GM19328 (cell line): Measurements from ENCODE around the gene EMC6.
"Not testable (repeated sequence)": the region's sequence is repeated elsewhere in the genome, so short reads cannot be mapped to it uniquely, and the experiment has no call there.

Source experiments
- ATAC-seq: cut with Tn5 transposase; IDR thresholded peaks from one replicate; pipeline ENCODE4 v1.9.1; 2021; ENCODE audit warnings: mild to moderate bottlenecking, moderate library complexity; ENCODE audit not compliant: unreplicated experiment

The EMC6 gene

DNA sequence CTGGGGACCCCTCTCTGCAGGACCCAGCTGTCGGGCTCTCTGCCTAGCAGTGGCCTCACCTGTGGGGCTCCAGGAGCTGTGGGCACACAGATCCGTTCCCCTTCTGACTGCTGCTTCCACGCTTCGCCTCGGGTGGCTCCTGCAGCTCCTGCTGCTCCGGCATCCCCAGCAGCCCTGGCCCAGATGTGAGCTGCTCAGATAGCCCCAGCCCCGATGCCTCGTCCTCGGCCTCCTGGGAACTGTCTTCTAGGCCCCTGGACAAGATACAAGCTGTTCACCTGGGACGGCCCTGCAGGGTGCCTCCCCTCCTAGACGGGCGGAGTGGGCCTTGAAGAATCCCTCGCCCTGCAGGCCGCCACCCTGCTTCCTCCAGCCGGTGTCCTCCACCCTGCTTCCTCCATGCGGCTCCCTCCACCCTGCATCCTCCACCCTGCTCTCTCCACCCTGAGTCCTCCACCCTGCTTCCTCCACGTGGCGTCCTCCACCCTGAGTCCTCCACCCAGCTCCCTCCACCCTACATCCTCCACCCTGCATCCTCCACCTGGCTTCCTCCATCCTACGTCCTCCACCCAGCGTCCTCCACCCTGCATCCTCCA, 11.0 kb downstream of the EMC6 start:
- no peak for ATAC-seq

DNA sequence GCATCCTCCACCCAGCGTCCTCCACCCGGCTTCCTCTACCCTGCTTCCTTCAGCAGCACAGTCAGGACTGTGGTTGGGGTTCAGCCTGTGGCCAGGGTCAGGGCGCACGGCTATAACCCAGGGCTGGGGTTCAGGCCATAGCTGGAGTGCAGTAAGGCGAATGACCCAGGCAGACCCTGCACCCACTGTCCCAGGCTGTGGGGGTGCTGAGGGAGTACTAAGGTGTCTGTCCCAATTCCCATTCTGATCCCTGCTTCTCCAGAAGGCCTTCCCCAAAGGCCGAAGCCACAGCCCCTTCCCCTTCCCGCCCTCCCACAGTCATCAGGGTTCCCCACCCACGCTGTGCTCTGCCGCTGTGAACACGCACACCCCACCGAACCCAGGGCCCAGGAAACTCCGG, 12.4 kb downstream of the EMC6 start:
- ATAC-seq = no peak

DNA sequence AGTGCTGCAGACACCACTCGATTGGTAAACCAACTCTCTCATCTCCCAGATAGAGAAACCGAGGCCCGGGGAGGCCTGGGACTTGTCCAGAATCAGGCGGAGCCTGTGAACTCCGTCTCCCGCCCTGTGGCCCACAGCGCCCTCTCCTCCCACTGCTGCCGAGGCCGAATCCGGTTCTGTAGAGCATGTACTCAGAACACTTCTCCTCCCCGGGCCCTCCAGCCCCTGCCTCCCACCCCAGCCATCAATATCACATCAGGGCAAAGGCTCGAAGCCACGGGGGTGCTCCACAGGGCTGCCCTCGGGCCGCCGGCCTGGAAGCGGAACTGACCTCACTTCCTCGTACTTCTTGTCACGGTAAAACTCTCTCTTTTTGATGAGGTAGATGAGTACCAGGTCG, 13.0 kb downstream of the EMC6 start:
- no peak for ATAC-seq

DNA sequence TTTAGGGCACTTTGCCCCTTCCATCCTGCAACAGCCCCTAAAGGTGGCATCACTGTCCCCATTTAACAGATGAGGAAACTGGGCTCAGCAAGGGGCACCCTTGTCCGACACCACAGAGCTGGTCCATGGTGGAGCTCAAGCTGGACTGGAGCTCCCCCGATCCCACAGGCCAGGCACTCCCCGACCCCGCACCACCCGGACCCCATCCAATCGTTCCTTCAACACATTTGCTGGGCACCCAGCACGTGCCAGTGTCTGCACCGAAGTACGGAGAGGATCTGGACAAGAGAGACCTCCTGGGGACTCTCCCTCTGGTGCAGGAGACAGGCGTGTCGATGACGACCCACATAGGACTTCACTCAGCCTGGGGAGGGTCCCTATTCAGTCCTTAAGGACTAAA, 13.4 kb downstream of the EMC6 start:
- no peak for ATAC-seq

GRCh38 chr17:3683054-3683511, 14.5 kb downstream of the EMC6 start:
- ATAC-seq = no peak

- no peak for ATAC-seq
Observed at GRCh38 chr17:3685174-3685573, 16.6 kb downstream of the EMC6 start.

DNA sequence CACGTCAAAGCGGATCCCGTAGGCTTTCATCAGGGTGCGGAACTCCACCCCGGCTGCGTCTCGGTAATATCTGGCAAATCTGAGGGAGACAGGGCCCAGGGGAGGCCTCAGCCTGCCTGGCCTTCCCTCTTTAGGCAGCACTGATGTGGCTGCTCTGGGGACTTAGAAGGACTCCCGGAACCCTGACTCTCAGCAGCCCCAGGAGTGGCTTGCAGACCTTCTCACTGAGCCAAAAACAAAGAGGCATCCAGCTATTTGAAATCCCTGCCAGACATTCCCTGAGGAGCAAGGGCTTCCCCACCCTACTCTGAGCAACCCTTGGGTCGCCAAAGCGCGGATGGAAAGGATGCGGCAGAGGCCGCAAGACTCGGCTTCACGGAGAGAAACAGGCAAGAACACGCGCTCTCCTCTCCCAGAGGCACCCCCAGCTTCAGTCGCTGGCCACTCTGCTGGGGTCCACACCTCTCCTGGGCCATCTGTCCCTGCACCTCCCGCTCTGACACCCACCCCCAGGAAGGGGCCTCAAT, 19.5 kb downstream of the EMC6 start:
- no peak for ATAC-seq

- ATAC-seq = no peak
Observed at GRCh38 chr17:3688852-3689261, 20.2 kb downstream of the EMC6 start.

GRCh38 chr17:3689262-3690093, 20.9 kb downstream of the EMC6 start:
- no peak for ATAC-seq

DNA sequence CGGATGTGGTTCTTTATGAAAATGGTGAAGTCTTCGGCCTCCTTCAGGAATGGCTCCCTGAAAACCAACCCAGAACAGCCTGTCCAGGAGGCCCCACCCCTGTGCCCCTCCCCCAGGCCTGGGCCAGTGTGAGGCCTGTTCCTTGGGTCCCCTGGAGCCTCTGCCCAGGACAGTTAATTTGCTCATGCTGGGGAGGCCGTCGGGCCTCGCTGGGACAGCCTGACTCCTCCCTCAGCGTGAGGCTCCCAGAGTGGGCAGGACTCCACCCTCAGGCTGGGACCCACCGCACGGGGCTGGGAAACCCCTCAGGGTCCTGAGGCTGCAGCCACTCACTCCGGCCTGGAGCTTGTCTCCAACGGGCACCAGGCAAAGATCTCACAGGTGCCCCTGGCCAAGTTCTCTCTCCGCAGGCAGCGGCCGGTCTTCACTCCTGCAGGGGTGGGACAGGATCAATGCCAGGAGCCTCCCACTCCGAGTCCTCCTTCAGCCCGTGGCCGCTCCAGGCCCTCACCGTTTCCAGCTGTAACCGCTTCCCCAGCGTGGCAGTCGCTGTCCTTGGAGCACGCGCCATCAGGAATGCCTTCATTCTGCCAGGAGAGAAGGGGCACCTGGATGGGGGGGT, 21.6 kb downstream of the EMC6 start:
- ATAC-seq = no peak

DNA sequence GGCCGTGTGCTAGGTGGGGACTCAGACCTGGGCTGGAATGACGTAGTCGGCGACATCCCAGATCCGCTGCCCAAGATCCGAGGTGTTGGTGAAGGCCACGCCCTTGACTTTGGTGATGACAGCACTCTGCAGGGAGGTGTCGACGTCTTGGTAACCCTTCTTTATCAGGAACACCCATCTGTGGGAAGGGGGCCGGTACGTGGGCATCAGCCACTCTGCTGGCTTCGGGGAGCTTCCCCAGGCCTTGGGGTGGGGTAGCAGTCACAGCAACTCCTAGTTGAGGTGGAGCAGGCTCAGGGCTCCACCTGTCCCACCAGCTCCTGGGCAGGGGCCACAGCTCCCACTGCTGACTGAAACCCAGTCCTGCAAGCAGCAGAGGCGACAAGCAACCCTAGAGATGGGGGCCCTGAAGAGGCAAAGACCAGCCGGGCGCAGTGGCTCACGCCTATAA, 23.0 kb downstream of the EMC6 start:
- no peak for ATAC-seq

DNA sequence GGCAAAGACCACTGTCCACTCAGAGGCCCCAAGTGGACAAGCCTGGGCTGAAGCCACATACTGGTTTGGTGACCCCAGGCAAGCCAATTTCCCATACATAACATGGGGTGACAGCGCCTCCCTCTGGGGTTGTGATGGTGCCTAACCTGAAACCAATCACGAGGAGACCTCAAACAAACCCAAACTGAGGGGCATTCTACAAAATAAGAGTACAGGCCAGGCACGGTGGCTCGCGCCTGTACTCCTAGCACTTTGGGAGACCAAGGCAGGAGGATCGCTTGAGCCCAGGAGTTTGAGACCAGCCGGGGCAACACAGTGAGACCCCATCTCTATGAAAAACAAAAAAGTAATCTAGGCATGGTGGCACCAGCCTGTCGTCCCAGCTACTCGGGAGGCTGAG, 23.7 kb downstream of the EMC6 start:
- no peak for ATAC-seq

- ATAC-seq = no peak
Observed at GRCh38 chr17:3693141-3693540, 24.5 kb downstream of the EMC6 start.

DNA sequence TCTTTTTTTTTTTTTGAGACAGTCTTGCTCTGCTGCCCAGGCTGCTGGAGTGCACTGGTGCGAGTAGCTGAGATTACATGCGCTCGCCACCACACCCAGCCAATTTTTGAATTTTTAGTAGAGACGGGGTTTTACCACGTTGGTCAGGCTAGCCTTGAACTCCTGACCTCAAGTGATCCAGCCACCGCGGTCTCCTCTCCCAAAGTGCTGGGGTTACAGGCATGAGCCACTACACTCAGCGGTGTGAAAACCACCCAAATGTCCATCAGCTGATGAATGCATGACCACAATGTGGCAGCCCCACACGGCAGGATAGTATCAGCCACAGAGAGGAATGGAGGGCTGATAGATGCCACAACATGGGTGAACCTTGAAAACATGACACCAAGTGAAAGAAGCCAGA, 25.2 kb downstream of the EMC6 start:
- no peak for ATAC-seq

DNA sequence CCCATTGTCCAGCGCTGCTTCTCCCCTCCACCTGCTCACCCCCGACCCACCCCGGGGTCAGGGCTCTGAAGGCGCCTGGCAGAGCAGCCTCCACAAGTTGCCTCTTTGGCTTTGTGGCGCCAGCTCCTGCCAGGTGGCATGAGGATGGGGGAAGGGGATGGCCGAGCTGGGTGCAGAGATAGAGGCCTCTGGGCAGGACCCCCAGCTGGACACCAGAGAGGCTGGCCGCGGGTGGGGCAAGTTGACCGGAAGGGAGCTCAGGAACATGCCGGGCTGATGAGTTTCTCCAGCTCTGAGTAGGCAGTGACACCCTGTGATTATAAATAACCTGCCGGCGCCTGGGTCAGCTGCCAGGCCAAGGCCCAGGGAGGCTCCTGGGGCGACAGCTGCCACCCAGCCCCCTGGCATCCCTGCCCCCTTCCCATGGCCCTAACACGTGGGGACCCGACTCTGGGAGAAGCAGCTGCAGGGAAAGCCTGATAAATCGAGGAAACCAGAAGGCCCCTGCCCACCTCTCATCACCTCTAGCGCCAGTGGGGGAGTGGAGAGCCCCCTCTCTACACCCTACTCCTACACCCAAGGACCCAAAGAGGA, 26.6 kb downstream of the EMC6 start:
- ATAC-seq = no peak

DNA sequence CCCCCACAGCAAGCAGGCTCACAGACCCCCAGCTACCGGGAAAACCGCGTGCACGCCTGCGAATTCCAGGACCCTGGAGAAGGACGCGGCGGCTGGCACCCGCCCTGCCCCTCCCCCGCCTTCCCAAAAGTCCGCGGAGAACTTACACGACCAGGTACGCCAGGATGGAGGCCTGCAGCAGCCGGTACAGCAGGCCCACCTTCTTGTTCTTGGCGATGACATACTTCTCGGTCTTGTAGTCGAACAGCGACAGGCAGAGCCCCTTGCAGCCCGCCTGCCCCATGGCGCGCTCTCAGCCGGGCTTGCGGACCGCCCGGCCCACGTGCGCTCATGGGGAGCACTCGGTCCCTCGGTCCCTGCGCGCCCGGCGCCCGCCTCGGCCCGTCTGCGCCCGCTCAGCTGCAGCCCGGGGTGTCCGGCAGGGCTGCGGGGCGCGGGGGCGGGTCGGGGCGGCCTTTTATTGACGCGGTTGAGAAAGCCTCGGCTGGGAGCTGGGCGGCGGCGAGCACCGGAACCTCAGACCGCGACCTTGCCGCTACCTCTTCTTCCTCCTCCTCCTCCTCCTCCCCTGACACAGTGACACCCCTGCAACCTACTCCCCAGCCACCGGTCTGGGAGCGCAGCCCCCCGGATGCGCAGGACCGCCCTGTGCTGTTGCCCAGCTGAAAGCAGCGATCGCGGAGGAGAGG, 27.3 kb downstream of the EMC6 start, which contains the start of gene P2RX5:
Gene P2RX5, minus strand, starts transcription at position 433 of the 689 bp plus-strand sequence. Its CDS starts 150 bp downstream, at position 283.
- ATAC-seq = no peak

- ATAC-seq = no peak
Observed at GRCh38 chr17:3697103-3697476, 28.5 kb downstream of the EMC6 start.

GRCh38 chr17:3698139-3698538, 29.5 kb downstream of the EMC6 start:
- ATAC-seq = no peak

DNA sequence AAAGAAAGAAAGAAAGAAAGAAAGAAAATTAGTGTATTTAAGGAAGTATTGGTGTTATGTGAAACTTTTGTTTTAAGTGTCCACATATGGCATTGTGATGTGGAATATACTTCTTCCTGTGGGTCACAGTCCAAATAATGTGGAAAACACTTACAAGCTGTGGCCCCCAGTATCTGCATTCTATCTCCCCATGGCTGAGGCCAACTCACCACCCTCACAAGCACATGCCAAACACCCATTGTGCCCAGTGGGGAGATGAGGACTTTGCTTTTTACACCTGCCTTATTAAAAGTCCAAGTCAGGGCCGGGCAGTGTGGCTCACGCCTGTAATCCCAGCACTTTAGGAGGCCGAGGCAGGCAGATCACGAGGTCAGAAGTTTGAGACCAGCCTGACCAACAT, 31.3 kb downstream of the EMC6 start:
- no peak for ATAC-seq

GRCh38 chr17:3702041-3702539, 33.5 kb downstream of the EMC6 start:
- ATAC-seq = not testable (repeated sequence)
